ENCODE data around the gene HIBCH. TPM values are rescaled to one million over a fixed set of nuclear protein-coding genes. Genes with fewer than 3 reads are reported as not detected.
"Not testable (repeated sequence)": the region's sequence is repeated elsewhere in the genome, so short reads cannot be mapped to it uniquely, and the experiment has no call there.

Gene HIBCH
- polyA plus RNA-seq, 3 donors = 66.0 to 115 (median 95.3) TPM

DNA sequence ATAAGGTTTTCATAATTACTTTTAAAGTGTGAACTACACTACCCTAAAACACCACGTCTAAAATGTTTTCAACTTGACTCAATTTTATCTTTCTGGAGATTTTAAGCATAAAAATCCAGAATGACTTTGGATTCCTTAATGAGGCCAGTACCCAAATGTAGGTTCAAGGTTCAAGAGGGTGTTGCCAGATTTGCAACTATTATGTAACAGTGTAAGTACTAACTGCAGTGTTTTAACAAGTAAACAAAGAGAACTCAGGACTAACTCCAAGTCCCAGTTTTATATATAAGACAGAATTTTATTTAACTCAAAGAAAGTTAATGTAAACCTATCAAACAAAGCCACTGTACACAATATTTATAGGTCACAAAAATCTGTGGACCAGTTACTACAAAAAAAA lies 5.7 kb downstream of the HIBCH start:
- DNase-seq = no peak

DNA sequence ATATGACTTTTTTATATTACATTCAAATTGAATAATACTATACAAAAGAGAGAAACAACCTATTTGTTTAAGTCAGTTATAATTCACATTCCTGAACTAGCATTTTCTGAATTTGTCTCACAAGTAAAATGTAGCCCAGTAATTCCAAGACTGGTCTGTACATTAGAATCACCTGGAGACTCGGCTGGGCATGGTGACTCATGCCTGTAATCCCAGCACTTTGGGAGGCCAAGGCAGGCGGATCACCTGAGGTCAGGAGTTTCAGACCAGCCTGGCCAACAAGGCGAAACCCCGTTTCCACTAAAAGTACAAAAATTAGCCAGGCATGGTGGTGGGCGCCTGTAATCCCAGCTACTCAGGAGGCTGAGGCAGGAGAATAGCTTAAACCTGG lies 7.0 kb downstream of the HIBCH start:
- not testable (repeated sequence) for DNase-seq

DNA sequence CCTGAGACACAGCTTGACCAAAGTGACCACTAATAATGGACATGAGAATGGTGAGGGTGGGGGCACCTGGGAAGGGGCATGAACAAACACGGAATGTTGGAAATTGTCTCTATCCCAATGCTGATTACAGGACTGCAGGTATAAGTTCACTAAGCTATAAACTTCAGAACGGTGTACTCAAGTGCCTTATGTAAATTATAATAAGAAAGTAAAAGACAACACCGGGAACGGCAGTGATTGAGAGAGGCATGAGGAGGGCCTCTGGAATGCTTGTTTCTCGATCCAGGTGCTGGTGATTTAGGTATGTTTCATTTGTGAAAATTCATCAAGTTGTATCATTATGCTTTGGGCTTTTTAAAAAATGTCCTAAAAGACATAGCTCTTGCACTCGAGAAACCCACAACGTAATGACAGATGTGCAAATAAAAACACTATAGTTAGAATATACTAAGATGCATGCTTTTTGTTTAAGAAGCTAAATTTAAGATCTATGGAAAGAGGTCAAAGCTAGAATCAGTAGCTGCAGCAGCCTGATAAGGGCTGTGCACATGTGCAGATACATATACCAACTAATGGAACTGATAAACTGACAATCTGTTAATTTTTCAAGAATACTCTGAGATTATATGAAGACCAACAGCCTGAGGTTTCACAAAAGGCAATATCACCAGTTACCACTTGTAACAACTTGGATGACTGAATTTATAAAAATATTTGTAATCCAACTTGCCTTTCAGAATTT lies 7.6 kb downstream of the HIBCH start:
- DNase-seq = no peak

GRCh38 chr2:190308031-190308430 lies 11.6 kb downstream of the HIBCH start:
- no peak for DNase-seq

GRCh38 chr2:190304404-190304803 lies 15.2 kb downstream of the HIBCH start:
- no peak for DNase-seq

- DNase-seq = no peak
These were observed 16.0 kb downstream of the HIBCH start for GRCh38 chr2:190303647-190304046.

- DNase-seq = no peak
These were observed 17.6 kb downstream of the HIBCH start for GRCh38 chr2:190302052-190302451.

DNA sequence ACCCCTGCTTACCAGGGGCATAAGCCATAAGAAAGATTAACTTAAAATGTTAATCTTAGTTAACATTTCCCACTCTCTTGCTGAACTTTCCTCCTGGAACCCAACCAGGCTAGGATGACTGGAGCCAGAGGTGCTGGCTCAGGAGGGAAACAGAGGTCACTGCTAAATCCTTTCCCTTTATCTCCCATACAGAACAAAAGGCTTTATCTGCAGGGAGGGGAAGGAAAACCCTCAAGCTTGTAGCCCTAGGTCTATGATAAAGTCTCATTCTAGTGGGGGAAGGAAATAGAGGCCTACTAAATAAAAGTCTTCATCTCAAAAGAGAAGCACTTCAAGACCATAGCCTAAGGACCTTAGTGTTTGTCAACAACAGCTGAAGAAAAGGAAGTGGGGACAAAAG lies 18.6 kb downstream of the HIBCH start:
- DNase-seq = no peak

DNA sequence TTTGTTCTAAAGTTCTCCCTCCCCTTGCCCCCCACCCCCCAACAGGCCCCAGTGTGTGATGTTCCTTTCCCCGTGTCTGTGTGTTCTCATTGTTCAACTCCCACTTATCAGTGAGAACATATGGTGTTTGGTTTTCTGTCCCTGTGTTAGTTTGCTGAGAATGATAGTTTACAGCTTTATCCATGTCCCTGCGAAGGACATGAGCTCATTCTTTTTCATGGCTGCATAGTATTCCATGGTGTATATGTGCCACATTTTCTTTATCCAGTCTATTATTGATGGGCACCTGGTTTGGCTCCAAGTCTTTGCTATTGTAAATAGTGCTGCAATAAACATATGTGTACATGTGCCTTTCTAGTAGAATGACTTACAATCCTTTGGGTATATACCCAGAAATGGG lies 21.7 kb downstream of the HIBCH start:
- DNase-seq = not testable (repeated sequence)

DNA sequence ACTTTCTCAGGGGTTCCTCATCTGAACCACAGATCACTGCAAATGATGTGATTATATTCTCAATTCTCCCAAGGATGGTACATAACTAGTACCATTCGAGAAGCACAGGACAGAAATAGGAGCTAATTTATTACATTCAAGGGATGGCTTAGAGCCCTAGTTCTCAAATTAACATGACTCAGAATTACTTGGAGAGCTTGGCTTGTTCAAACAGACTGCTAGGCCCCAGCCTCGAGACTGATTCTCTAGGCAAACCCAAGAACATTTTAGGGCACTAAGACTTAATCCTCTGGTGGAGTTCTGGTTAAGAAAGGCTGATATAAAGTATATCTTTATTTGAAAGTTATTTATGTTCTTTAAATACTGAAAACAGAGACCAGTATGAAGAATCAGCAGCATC lies 35.8 kb downstream of the HIBCH start:
- no peak for DNase-seq

DNA sequence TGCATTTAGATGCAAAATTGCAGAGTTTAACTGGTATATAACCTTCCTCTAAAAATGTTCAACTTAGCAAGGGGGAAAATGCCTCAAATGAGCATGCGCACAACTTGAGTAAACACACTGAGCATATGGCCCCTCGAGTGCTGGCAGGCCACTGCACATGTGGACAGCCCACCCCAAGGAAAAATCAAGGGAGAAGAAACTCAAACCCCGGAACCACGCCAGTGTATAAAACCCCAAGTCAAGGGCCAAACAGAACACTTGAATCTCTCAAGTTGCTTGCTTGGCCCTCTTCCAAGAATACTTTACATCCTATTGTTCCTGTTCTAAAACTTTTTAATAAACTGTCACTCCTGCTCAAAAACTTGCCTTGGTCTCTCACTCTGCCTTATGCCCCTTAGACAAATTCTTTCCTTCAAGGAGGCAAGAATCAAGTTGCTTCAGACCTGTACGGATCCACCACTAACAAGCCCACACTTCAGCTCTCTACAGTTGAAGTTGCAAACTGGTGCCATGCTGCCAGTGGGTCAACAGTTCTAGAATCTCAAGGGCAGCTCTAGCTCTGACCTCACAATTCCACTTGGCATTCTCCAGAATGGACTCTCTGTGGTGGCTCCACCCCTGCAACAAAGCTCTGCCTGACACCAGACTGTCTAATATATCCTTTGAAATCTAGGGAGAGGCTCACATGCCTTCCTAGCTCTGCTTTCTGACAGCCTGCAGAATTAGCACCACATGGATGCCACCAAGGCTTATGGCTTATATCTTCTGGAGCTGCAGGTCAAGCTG lies 38.9 kb downstream of the HIBCH start:
- DNase-seq = no peak

DNA sequence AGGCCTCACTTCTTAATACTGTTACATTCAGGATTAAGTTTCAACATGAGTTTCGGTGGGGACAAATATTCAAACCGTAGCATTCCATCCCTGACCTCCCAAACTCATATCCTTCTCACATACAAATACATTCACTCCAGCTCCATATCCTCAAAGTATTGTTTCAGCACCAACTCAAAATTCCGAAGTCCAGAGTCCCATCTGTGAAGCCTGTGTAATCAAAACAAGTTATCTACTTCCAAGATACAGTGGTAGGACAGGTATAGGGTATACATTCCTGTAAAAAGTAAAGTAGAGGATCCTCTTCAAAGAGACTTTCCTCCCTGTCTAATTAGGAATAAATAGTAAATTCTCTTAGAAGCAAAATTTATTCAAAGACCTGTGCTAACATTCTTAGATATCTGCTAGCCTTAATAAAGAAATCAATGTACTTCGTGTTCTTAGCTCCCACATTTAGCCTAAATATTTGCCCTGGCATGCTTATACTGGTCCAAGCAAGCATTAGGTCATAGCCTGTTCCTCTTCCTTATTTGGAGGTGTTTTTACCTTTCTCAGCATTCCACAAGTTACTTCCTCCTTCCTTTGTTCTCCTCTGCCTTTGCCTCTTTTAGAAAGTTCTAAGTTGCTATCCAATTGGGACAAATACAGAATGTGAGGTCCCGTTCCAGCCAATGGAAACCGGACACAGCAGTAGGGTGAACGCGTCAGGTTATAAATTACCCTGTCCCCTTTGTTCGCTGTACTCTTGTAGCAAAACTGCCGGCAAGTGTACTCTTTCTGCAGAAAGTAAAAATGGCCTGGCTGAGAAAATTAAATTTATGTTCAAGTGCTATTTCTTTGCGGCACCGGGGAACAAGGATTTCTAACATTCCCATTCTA lies 40.1 kb downstream of the HIBCH start:
- DNase-seq = not testable (repeated sequence)

DNA sequence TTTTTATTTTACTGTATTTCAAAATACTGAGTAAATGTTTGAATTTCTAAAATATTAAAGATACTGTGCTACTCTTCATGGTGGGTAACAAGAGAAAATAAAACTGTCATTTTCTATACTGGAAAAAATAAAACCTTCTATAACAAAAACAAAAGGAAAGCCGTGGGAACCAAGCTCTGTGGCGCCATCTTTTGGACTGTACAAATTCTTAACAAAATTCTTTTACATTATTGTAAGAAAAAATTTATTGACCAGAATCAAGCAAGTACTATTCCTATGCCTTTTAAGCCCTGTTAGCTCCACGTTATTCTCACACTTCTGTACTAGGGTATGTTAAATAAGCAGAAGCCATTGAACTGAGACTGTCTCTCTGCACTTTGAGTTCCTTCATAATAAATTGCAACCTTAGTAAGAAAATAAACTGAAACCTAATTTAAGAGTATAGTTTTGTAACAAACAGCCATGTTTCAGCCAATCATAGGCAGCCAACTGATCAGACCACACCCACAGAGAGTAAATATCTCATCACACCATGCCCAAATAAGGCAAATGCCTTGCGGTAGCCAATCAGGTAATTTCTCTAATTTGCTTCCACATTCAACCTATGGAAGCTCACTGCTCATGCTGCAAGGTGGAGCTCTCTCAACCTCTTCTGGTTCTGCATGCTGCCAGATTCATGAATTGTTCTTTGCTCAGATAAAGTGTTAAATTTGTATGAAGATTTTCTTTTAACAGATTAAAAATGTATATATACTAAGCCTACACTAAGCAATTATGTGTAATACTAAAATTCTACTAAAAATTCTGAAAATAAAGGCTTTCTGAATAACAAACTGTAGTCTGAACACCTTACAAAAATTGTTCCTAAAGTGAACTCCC lies 42.2 kb downstream of the HIBCH start:
- DNase-seq = peak; percentile 26

- DNase-seq = no peak
These were observed 47.2 kb downstream of the HIBCH start for GRCh38 chr2:190272457-190272842.

DNA sequence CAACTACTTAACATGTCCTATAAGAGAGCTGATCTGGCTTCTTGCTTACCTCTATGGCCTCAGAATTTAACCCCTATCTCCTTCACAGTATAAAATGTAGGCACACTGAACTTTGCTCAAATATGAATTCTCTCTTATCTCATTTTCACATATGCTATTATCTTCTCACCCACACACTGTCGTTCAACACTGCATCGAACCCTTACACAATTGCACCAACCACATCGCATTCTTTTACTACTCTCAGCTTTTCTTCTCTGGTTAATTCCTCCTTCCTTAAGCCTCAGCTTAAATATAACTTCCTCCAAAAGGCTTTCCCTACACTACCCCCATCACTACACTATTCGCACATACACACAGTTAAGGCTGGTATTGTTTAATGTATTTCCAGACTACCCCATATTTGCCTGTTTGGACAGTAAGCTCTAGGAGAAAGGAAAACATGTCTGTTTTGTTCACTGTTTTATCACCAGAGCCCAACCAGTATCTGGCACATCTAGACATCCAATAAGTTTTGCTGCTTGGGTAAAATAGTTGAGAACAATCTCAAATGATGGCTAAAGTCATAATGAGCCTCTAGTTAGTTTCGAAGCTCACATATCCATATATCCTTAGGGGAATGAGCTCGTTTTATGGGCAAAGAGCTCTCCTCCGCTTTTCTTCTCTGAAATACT lies 47.7 kb downstream of the HIBCH start:
- no peak for DNase-seq

DNA sequence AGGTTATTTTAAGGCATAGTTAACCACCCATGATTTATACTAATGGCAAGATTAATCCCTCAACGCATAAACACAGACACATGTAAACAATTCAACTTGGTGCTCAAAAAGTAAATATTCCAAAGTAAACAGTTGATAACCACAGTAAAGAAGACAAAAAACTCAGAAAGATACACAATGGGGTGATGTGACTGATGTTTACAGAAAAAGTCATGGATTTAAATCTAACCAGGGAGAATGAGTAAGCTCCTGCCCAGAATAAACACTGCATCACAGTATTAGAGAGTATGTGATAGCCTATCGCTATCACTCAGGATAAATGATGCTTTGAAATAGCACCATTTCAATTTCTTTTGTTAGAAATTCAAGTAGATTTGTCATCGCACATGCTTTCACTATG lies 49.3 kb downstream of the HIBCH start:
- DNase-seq = no peak

DNA sequence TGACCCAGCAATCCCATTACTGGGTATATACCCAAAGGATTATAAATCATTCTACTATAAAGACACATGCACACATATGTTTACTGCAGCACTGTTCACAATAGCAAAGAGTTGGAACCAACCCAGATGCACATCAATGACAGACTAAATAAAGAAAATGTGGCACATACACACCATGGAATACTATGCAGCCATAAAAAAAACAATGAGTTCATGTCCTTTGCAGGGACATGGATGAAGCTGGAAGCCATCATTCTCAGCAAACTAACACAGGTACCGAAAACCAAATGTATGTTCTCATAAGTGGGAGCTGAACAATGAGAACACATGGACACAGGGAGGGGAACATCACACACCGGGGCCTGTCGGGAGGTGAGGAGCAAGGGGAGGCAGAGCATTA lies 49.9 kb downstream of the HIBCH start:
- DNase-seq = not testable (repeated sequence)

- no peak for DNase-seq
These were observed 52.3 kb downstream of the HIBCH start for GRCh38 chr2:190267302-190267701.

- no peak for DNase-seq
These were observed 53.3 kb downstream of the HIBCH start for GRCh38 chr2:190266314-190266713.

- no peak for DNase-seq
These were observed 57.8 kb downstream of the HIBCH start for GRCh38 chr2:190261851-190262250.

DNA sequence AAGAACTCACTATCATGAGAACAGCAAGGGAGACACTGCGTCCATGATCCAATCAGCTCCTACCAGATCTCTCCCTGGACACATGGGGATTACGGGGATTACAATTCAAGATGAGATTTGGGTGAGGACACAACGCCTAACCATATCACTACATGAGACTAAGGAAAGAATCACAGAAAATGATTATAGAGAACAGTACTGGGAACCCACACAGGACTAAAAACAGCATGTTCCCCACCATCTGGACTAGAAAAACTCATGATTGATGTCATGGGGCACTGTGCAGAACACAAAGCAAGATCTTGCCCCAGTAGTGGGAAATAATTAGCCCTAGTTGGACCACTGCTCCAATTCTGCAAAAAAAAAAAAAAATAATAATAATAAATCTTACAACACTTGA lies 63.5 kb downstream of the HIBCH start:
- no peak for DNase-seq
